Activated CD4-positive, CD25-positive, alpha-beta regulatory T cell treated with anti-CD3 and anti-CD28 coated beads, Interleukin-2, amount 50 U/mL, for 24 hours (primary cell): ENCODE data around the gene KRT15.

Experiments
- ATAC-seq, 2 donors: fragments of 150-1000 bp; cut with Tn5 transposase; one replicate each; pipeline ENCODE4 v1.10.0; 2021; ENCODE audit warnings: mild to moderate bottlenecking in 1 of 2, moderate library complexity in 1 of 2

KRT15 gene

GRCh38 chr17:41500131-41500911, 18.4 kb downstream of the KRT15 start:
- ATAC-seq: no peak

DNA sequence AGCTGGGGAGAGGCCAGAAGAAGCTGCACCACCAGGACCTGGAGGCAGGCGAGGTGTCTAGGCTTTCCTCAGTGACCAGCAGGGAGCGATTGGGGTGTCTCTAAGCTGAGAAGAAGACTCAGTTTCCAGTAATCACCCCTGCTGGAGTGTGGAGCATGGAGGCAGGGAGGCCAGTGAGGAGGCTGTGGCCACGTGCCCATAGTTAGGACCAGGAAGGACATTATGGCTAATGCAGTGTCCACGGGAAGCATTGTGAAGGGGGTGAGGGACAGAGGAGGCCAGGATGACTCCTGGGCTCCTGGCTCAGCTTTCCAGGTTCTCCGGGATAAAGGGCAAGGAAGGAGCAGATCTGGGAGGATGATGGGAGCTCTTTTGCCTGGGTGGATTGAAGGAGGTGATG, 19.0 kb downstream of the KRT15 start:
- no peak for ATAC-seq

- no peak for ATAC-seq
Measured at GRCh38 chr17:41498276-41498675, 20.4 kb downstream of the KRT15 start.

- peak; percentile 73 to 80 for ATAC-seq
Measured at GRCh38 chr17:41496803-41497484, 21.7 kb downstream of the KRT15 start.

- ATAC-seq: no peak
Measured at GRCh38 chr17:41494524-41494923, 24.2 kb downstream of the KRT15 start.

DNA sequence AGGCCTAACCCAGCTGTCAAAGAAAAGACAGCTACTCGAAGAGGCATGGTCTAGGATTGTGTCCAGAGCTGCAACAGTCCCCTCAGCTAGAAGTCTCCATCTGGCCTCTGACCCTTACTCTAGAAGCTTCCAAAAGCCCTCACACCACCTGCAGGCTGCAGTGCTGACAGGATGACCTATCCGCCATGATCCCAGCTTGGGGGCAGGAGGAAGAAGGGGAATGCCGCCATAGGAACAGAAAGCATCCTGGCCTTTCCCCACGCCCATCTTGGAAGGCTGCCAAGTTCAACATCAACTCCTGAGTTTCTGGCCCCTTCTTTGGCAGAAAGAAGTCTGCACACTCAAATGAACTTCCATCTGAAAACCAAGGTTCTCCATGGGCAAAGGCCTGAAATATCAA, 25.9 kb downstream of the KRT15 start:
- no peak for ATAC-seq

GRCh38 chr17:41492351-41492750, 26.3 kb downstream of the KRT15 start:
- ATAC-seq: no peak

DNA sequence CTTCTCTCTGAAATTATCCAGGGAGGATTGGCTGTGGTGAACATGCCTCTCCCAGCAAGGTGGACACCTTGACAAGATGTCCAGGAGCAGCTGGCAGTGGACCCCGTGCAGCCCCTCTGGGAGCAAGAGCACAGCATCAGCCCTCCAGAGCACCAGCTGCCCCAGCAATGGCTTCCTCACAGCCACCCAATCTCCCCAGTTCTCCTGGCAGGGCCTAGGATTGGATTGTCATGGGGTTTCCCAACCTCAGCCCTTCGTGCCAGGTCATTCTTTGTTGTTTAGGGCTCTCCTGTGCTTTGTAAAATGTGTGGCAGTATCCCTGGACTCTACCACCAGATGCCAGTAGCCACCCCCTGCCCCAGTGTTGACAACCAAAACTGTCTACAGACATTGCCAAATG, 27.2 kb downstream of the KRT15 start:
- ATAC-seq: no peak

DNA sequence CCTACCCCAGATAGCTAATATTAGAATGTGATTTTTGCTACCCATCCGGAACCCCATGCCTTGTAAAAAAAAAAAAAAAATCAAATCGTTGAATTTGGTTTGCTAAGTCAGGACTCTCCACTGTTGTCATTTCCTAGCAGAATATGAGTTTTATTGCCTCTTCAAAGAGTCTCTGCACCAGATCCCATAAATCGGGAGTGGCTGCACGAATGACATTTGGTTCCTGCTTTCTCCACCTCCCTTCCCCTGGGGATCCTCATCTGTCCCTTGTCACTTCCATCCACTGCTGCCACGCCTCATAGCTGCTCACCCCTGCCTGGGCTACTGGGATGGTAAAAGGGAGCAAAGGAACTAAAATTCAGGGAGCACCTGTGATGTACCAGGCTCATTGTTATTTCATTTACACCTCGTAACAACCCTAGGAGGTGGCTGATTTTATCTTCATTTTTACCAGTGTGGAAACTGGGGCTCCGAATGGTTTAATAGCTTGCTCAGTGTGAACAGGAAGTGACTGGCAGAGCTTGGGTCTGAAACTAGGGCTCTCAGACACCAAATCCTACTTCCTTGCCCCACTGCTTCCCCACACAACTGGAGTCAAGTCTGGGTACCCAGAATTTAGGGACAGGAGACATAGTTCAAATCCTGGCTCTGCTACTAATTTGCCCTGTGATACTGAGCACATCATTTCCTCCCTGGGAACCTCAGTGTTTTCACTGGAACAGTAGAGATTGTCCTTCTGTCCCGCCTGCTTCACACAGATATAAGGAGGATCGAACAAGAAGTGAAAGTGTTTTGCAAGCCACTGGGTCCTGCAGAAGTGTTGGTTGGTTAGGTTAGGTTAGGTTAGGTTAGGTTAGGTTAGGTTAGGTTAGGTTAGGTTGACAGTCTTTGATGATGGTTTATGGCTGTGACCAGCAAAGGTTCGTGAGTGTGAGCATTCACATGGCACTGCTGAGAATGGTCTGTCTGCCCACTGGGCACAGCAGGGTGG, 28.4 kb downstream of the KRT15 start:
- no peak for ATAC-seq

GRCh38 chr17:41489531-41489930, 29.2 kb downstream of the KRT15 start, which contains the start of gene KRT36:
TSS of gene KRT36 (minus strand) at chr17:41489910. CDS start at chr17:41489864, 46 bp downstream.
- ATAC-seq: no peak

- no peak for ATAC-seq
Measured at GRCh38 chr17:41486809-41487530, 31.7 kb downstream of the KRT15 start.

DNA sequence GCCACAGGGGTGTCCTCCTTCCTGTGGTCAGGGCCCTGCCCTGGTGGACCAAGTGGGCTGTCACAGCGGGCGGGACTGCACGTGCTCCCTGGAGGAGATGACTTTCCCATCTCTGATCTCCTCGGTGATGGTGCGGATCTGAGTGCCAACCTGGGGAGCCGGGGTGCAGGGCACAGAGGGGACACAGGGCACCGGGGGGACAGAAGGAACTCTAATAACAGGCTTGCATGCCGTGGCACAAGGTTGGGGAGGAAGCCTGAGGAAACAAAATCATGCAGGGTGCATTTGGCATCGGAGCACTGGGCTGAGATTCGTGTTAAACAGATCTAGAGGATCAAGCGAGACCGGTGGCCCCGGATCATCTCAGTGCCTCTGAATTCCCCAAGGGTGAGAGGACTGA, 32.4 kb downstream of the KRT15 start:
- ATAC-seq: no peak

GRCh38 chr17:41484920-41485904, 33.5 kb downstream of the KRT15 start:
- ATAC-seq: no peak

DNA sequence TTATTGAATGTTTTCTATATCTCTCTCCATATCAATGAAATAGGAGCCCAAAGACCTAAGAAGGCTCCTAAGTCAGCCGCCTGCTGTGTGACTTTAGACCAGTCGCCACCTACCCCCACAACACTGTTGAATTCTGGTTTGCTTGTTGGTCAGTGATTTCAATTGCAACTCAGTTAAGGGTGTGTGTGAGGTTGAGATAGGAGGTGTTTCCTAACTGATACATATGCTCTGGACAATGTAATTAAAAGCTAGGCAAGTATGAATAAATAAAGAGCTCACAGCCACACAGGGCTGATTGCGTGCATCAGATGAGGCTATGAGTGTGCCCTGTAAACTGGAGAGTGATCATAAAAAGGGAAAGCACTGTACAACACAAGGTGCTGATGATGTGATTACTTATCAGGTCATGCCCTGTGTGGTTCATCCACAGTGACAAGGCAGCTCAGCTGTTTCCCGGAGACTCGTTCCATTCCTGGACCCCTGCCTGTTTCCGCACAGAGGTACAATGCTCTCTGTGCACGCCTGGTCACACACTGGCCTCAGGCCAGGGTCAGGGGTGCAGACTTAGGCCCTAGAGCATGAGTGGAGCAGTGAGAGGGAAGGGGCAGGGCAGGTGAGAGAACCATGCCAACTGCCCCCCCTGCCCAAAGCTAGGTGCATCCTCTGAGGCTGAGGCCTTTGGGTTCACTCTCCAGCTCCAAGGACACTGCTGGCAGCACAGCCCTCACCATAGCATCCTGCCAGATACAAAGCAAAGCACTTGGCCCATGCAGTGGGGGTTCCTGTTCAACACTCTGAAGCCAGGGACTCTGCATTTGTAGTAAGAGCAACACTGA, 34.5 kb downstream of the KRT15 start:
- no peak for ATAC-seq

DNA sequence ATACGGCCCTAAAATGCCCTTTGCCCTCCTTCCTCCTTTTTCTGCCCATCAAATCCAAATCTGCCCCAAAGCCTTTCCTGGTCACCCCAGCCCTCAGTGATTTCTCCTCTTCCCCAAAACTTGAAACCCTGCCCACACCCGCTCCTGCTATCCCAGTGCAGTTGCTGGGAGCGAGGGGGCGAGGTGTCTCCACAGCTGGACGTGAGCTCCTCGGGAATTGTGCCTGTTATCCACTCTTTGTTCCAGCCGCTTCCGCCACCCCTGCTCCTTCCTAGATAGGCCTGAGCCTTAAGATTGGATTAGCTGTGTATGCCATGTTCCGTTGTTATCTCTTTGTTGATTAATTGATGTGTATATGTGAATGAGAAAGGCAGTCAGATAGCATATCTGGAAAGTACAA, 35.2 kb downstream of the KRT15 start:
- no peak for ATAC-seq

- no peak for ATAC-seq
Measured at GRCh38 chr17:41481036-41481435, 37.7 kb downstream of the KRT15 start, which contains the start of gene KRT35. TSS of gene KRT35 (minus strand) at chr17:41481151. CDS start at chr17:41481097, 54 bp downstream.

DNA sequence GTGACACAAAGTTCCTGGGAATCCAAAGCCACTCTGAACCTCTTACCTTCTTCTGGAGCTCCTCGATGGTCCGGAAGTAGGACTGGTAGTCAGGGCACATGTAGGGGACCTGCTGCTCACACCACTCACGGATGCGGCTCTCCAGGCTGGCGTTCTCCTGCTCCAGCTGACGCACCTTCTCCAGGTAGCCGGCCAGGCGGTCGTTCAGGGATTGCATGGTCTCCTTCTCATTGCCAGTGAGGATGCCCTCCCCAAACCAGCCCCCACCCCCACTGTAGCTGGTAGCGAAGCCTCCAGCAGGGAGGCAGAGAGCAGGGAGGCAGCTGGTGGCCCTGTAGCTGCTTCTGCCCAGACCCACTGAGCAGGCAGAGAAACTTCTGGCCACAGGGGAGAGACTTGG, 38.1 kb downstream of the KRT15 start:
- no peak for ATAC-seq

DNA sequence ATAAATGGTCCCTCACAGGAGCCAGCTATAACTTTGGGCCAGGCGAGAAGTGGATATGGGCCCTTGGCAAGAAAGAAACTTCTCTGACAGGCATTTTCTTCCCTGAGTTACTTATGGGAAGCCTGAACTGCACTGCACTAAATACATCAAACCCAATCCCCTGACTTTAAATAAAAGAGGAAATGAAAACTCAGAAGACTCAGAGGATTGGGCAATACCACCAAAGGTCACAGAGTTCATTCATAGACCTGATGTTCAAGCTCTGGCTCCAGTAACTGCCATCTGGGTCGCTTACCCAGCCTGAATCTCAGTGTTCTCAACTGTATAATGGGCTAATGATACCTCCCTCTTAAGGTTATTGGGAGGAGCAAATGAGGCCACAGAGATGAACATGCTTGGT, 38.6 kb downstream of the KRT15 start:
- no peak for ATAC-seq

DNA sequence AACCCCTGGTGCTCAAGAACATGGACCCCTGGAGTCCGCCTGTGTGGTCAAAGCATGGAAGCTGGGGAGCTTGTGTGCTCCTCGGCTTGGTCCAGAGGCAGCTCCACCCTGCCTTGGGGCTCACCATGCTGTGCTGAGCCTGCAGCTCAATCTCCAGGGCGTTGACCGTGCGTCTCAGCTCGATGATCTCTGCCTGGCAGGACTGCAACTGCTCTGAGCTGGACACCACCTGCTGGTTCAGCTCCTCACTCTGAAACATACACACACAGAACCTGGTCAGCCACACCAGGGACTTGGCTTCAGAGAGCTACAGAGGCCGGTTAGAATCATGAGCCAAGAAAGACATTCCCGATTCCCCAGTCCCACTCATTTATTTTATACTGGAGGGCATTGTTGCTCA, 40.5 kb downstream of the KRT15 start:
- no peak for ATAC-seq
